K562 (cell line): ENCODE measurements around the gene RELA. TPM values are rescaled to one million over a fixed set of nuclear protein-coding genes. Genes with fewer than 3 reads are reported as not detected.

Source experiments
- ATAC-seq: fragments of 200-7000 bp; cut with Tn5 transposase; 3 replicates; pipeline ENCODE4 v1.9.1; 2020; ENCODE audit warnings: moderate library complexity
- BruUV-seq: library from RNA; stranded (reverse); fragments of 400-500 nt; replicated peaks from 2 replicates; lab custom pipeline; 2021; lab: Mats Ljungman, UMichigan
- CTCF ChIA-PET: fragments of 300-600 bp; formaldehyde crosslinking; extraction: SDS; loops from one replicate; lab custom pipeline; 2021; ENCODE audit warnings: low intra/inter-chr PET ratio; lab: Yijun Ruan, JAX
- POLR2A ChIA-PET: fragments of 300-600, 350-650 bp; sonication (Branson Sonifier 250); formaldehyde crosslinking; extraction: SDS; loops from one replicate; lab custom pipeline; 2021; ENCODE audit warnings: antibody characterized with exemption, inconsistent platforms; lab: Yijun Ruan, JAX
- DNase-seq, 4 experiments: peaks; one replicate each; pipeline versions ENCODE4 v3.0.0 to v3.0.0-alpha.2; 2011 to 2018; ENCODE audit warnings: low spot score in 3 of 4, mixed read lengths in 3 of 4; ENCODE audit errors: extremely low read depth in 1 of 4
- FAIRE-seq: peaks from 2 replicates; lab custom pipeline; 2011; peaks lifted over from hg19 to GRCh38; lab: Jason Lieb, UNC
- H2AFZ ChIP-seq: 2 replicates; pipeline ENCODE4 v1.6.0; 2011; ENCODE audit warnings: low read depth, low read length, control low read depth, inconsistent platforms
- H3K27ac ChIP-seq: fragments of 200-600 bp; 3 replicates; pipeline ENCODE4 v1.8.0; 2011; ENCODE audit warnings: low read depth, mild to moderate bottlenecking, control low read depth, inconsistent platforms, low read length, moderate library complexity, mixed read lengths; ENCODE audit errors: extremely low read depth
- H3K27me3 ChIP-seq, 2 experiments: fragments of 300-600 bp in 1 of 2; 2 replicates in 1 of 2; 3 replicates in 1 of 2; pipeline versions ENCODE4 v1.6.0 to v1.8.0; 2011; ENCODE audit warnings: inconsistent platforms in 2 of 2, low read length in 2 of 2, mild to moderate bottlenecking in 1 of 2, mixed read lengths in 1 of 2, moderate library complexity in 1 of 2; ENCODE audit not compliant: control insufficient read depth in 2 of 2, insufficient read depth in 2 of 2
- H3K36me3 ChIP-seq: fragments of 300-600 bp; 3 replicates; pipeline ENCODE4 v1.8.0; 2011; ENCODE audit warnings: mild to moderate bottlenecking, low read length, inconsistent platforms; ENCODE audit not compliant: control insufficient read depth, insufficient read depth
- H3K4me1 ChIP-seq, 2 experiments: fragments of 200-600 bp in 1 of 2; replicated peaks in 1 of 2; 2 replicates in 1 of 2; 3 replicates in 1 of 2; pipeline versions ENCODE4 v1.5.1 to v1.8.0; 2011; ENCODE audit warnings: inconsistent platforms in 2 of 2, low read length in 2 of 2, mild to moderate bottlenecking in 1 of 2, mixed read lengths in 1 of 2, moderate library complexity in 1 of 2; ENCODE audit not compliant: control insufficient read depth in 2 of 2, insufficient read depth in 2 of 2
- H3K4me2 ChIP-seq: 2 replicates; pipeline ENCODE4 v1.6.1; 2011; ENCODE audit warnings: low read length, control low read depth, inconsistent platforms, mixed read lengths; ENCODE audit not compliant: insufficient read depth
- H3K4me3 ChIP-seq: fragments of 200-600 bp; sonication (generic), shearing (Covaris generic); 2 replicates; pipeline ENCODE4 v1.5.1; 2016; ENCODE audit warnings: control low read depth, inconsistent platforms
- H3K79me2 ChIP-seq: fragments of 200-600 bp; 3 replicates; pipeline ENCODE4 v1.8.0; 2011; ENCODE audit warnings: low read length, inconsistent platforms; ENCODE audit not compliant: control insufficient read depth, insufficient read depth
- H3K9ac ChIP-seq, 2 experiments: 2 replicates each; pipeline versions ENCODE4 v1.6.0 to v1.6.1; 2011; ENCODE audit warnings: low read depth in 2 of 2, low read length in 2 of 2, control low read depth in 1 of 2, inconsistent platforms in 1 of 2, mild to moderate bottlenecking in 1 of 2, mixed read lengths in 1 of 2; ENCODE audit not compliant: insufficient read depth in 1 of 2
- H3K9me1 ChIP-seq: one replicate; pipeline ENCODE4 v1.6.0; 2011; ENCODE audit warnings: inconsistent platforms, mild to moderate bottlenecking, low read length, moderate library complexity; ENCODE audit not compliant: control insufficient read depth, insufficient read depth
- H3K9me3 ChIP-seq: replicated peaks from 2 replicates; pipeline ENCODE4 v1.5.1; 2011; ENCODE audit warnings: low read depth, low read length, inconsistent platforms; ENCODE audit not compliant: control insufficient read depth, insufficient read depth
- H4K20me1 ChIP-seq: replicated peaks from 2 replicates; pipeline ENCODE4 v1.6.1; 2011; ENCODE audit warnings: low read length, inconsistent platforms, mixed read lengths; ENCODE audit not compliant: control insufficient read depth, insufficient read depth
- ARHGAP35 ChIP-seq: fragments of 450-650 bp; IDR thresholded peaks from 2 replicates; pipeline ENCODE4 v1.6.1; 2018; ENCODE audit not compliant: partially characterized antibody
- CCAR2 ChIP-seq: fragments of 200-400 bp; formaldehyde crosslinking; IDR thresholded peaks from 2 replicates; pipeline ENCODE4 v1.6.1; 2017; ENCODE audit warnings: mild to moderate bottlenecking, low read depth, low read length
- COPS2 ChIP-seq: fragments of 450-650 bp; conservative IDR thresholded peaks from 2 replicates; pipeline ENCODE4 v1.6.1; 2016; ENCODE audit warnings: mild to moderate bottlenecking, moderate library complexity
- ELF1 ChIP-seq: fragments of 200-800 bp; sonication (Bioruptor generic); IDR thresholded peaks from 2 replicates; pipeline ENCODE4 v1.6.1; 2016; ENCODE audit warnings: missing genetic modification characterization, missing compliant biosample characterization
- HDAC3 ChIP-seq: fragments of 450-650 bp; IDR thresholded peaks from 2 replicates; pipeline ENCODE4 v1.6.1; 2018; ENCODE audit warnings: borderline replicate concordance, mild to moderate bottlenecking, moderate library complexity; ENCODE audit not compliant: partially characterized antibody
- MTA3 ChIP-seq: fragments of 450-650 bp; formaldehyde crosslinking; IDR thresholded peaks from 2 replicates; pipeline ENCODE4 v1.6.1; 2017; ENCODE audit warnings: mild to moderate bottlenecking, borderline replicate concordance
- ZKSCAN1 ChIP-seq: fragments of 150-350 bp; IDR thresholded peaks from 2 replicates; pipeline ENCODE4 v1.6.1; 2016; ENCODE audit warnings: low read depth, low read length
- ZNF143 ChIP-seq: sonication (generic); formaldehyde crosslinking; IDR thresholded peaks from 2 replicates; pipeline ENCODE4 v1.9.0; 2022; ENCODE audit warnings: mild to moderate bottlenecking, missing genetic modification reagents
- ZNF311 ChIP-seq: fragments of 250-450 bp; sonication (Bioruptor Pico); IDR thresholded peaks from 2 replicates; pipeline ENCODE4 v1.4.0; 2020; ENCODE audit warnings: mild to moderate bottlenecking, moderate library complexity
- WGBS: fragments of 100-300 bp; shearing (Covaris generic); methylation state at CpG from one replicate; pipeline ENCODE4 v1.1.6; 2016; ENCODE audit warnings: low coverage, mixed read lengths; ENCODE audit not compliant: insufficient coverage; ENCODE audit errors: missing lambda C conversion rate; 5-methylcytosine and 5-hydroxymethylcytosine counted together
- in situ Hi-C: fragments of 300-500 bp; cut with MboI; formaldehyde crosslinking; loops from 4 replicates; pipeline ENCODE4 v1.15.0; 2018; ENCODE audit warnings: inconsistent platforms, mixed read lengths
- intact Hi-C: fragments of 100-400 bp; cut with micrococcal nuclease; formaldehyde crosslinking; loops from 2 replicates; pipeline ENCODE4 v1.14.2; 2022
- polyA plus RNA-seq, 8 experiments: library from polyadenylated mRNA; depleted of rRNA in 4 of 8; stranded (reverse) in 5 of 8; unstranded in 3 of 8; fragments of >200 nt; fragmentation: Nextera tagmentation in 2 of 8; fragmentation: Illumina TruSeq in 1 of 8; extraction: Ambion mirVana in 2 of 8; extraction: Trizol in 1 of 8; gene quantifications; 2 replicates each; pipeline versions ENCODE4 v1.2.1 to v1.2.3, GENCODE V29; 2011 to 2014; ENCODE audit warnings: inconsistent platforms in 1 of 8, missing spikeins in 1 of 8
- total RNA-seq, 7 experiments: library from RNA; depleted of rRNA in 6 of 7; stranded (reverse); fragments of >200 nt in 6 of 7; fragmentation: Illumina TruSeq in 2 of 7; extraction: Trizol in 2 of 7; gene quantifications; 2 replicates each; pipeline versions ENCODE4 v1.2.1 to v1.2.3, GENCODE V29; 2011 to 2021; ENCODE audit warnings: low replicate concordance in 1 of 7
- TF ChIP-seq, protein P1 (sequence below), 2 experiments: fragments of 450-650 bp; IDR thresholded peaks; 2 replicates each; pipeline ENCODE4 v1.6.1; 2016
- TF ChIP-seq, protein P2 (sequence below), 2 experiments: fragments of 250-450 bp in 1 of 2; fragments of 450-650 bp in 1 of 2; sonication (Bioruptor Pico) in 1 of 2; IDR thresholded peaks; 2 replicates each; pipeline versions ENCODE4 v1.6.1 to v1.8.0; 2016 to 2021; ENCODE audit warnings: mild to moderate bottlenecking in 2 of 2, moderate library complexity in 2 of 2, missing compliant biosample characterization in 1 of 2, missing genetic modification characterization in 1 of 2

Gene RELA
- total and polyA plus RNA-seq, 9 of the 15 experiments (the other 6 are each of a cell fraction or from before 2014, with no cell fraction given) = 6.0 to 67.4 (median 20.6) TPM

DNA sequence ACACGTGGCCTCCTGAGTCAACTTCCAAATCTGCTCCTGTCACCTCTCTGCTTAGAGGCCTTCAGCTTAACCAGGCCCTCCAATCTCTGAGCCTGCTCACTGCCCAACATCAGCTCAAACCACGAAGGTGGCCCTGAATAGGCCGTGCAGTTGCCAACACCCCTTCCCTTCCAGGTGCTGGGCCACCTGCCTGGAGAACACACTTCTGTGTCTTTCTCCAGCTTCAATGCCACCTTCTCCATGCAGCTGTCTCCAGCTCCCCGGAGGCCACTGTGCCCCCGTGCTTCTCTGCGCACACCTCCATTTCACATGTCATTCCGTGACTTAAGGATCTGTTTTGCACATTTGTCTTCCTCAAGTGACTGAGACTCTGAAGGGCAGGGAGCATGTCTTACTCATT lies 5.3 kb downstream of the RELA start:
- ATAC-seq (no peak), DNase-seq (no peak), FAIRE-seq (no peak)
- POLR2A ChIA-PET = interaction anchor here (0.5 to 1.1 kb wide), 5 partner anchors 13 to 159 kb away, joined by 3 to 4 read pairs (median 3); partner anchors contain the start of gene MALAT1
- no TSS peak for BruUV-seq
- no peak overlapping the region for H3K4me3 ChIP-seq
- WGBS = 88% methylated on average over 7 of the region's 7 CpGs
- 0 out of 2 replicates have a peak, but pooled peaks cover 4% of the 10 kb centered on the region for H4K20me1 ChIP-seq
- in situ Hi-C loops (no loop called here), intact Hi-C loops (no loop called here)
- no peaks in the 10 kb centered on the region for H3K9me3 ChIP-seq
- TF ChIP-seq CCAR2 (no peak), ZKSCAN1 (no peak), MTA3 (no peak), ARHGAP35 (no peak), COPS2 (no peak), HDAC3 (no peak), ELF1 (tag) (no peak), ZNF311 (CRISPR knock-in tag) (no peak), ZNF143 (CRISPR knock-in tag) (no peak)
- TF ChIP-seq, protein P1, sequence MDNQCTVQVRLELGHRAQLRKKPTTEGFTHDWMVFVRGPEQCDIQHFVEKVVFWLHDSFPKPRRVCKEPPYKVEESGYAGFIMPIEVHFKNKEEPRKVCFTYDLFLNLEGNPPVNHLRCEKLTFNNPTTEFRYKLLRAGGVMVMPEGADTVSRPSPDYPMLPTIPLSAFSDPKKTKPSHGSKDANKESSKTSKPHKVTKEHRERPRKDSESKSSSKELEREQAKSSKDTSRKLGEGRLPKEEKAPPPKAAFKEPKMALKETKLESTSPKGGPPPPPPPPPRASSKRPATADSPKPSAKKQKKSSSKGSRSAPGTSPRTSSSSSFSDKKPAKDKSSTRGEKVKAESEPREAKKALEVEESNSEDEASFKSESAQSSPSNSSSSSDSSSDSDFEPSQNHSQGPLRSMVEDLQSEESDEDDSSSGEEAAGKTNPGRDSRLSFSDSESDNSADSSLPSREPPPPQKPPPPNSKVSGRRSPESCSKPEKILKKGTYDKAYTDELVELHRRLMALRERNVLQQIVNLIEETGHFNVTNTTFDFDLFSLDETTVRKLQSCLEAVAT (IDR thresholded peaks at IDR 0.05) = no peak
- TF ChIP-seq, protein P2, sequence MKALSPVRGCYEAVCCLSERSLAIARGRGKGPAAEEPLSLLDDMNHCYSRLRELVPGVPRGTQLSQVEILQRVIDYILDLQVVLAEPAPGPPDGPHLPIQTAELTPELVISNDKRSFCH (CRISPR knock-in tag; IDR thresholded peaks at IDR 0.05) = no peak
- TF ChIP-seq, protein P2 (tag; IDR thresholded peaks at IDR 0.05) = no peak
- peaks cover 5% of the 10 kb centered on the region for H3K9me1 ChIP-seq
- H3K27ac ChIP-seq = no peak overlapping the region
- H3K4me1 ChIP-seq = peaks cover 19 to 29% of the 10 kb centered on the region in 2 experiments
- peaks cover 21% of the 10 kb centered on the region for H3K79me2 ChIP-seq
- H2AFZ ChIP-seq = no peak overlapping the region
- CTCF ChIA-PET = no interaction called here
- no peak overlapping the region for H3K4me2 ChIP-seq
- H3K9ac ChIP-seq = no peak overlapping the region
- H3K27me3 ChIP-seq = no peaks in the 10 kb centered on the region
- peaks cover 83% of the 10 kb centered on the region for H3K36me3 ChIP-seq
